GM19438 (cell line): Measurements from ENCODE around the gene ITPKB.

Source experiments
- ATAC-seq: cut with Tn5 transposase; IDR thresholded peaks from one replicate; pipeline ENCODE4 v1.9.1; 2021; ENCODE audit warnings: low read depth; ENCODE audit not compliant: unreplicated experiment

Gene ITPKB

GRCh38 chr1:226708967-226709396, 30.1 kb downstream of the ITPKB start:
- ATAC-seq, result no peak

- no peak for ATAC-seq
These were observed 30.7 kb downstream of the ITPKB start for GRCh38 chr1:226708342-226708780.

- no peak for ATAC-seq
These were observed 32.4 kb downstream of the ITPKB start for GRCh38 chr1:226706684-226707083.

GRCh38 chr1:226704169-226704937, 34.7 kb downstream of the ITPKB start:
- no peak for ATAC-seq

GRCh38 chr1:226702957-226703831, 35.9 kb downstream of the ITPKB start:
- no peak for ATAC-seq

GRCh38 chr1:226702318-226702956, 36.6 kb downstream of the ITPKB start:
- ATAC-seq, result no peak

- ATAC-seq, result no peak
These were observed 38.2 kb downstream of the ITPKB start for GRCh38 chr1:226700861-226701260.

- no peak for ATAC-seq
These were observed 39.9 kb downstream of the ITPKB start for GRCh38 chr1:226699166-226699565.

- no peak for ATAC-seq
These were observed 40.4 kb downstream of the ITPKB start for GRCh38 chr1:226698659-226699058.

GRCh38 chr1:226697929-226698544, 41.0 kb downstream of the ITPKB start:
- no peak for ATAC-seq

GRCh38 chr1:226697151-226697928, 41.7 kb downstream of the ITPKB start:
- ATAC-seq, result no peak

GRCh38 chr1:226696547-226696946, 42.5 kb downstream of the ITPKB start:
- no peak for ATAC-seq

- ATAC-seq, result no peak
These were observed 43.7 kb downstream of the ITPKB start for GRCh38 chr1:226695335-226695900.

GRCh38 chr1:226692823-226693222, 46.3 kb downstream of the ITPKB start:
- ATAC-seq, result no peak

- no peak for ATAC-seq
These were observed 46.9 kb downstream of the ITPKB start for GRCh38 chr1:226692051-226692792.

- no peak for ATAC-seq
These were observed 47.8 kb downstream of the ITPKB start for GRCh38 chr1:226691247-226691646.

GRCh38 chr1:226690460-226690982, 48.6 kb downstream of the ITPKB start:
- no peak for ATAC-seq

- no peak for ATAC-seq
These were observed 50.3 kb downstream of the ITPKB start for GRCh38 chr1:226688808-226689207.
